Astrocyte of the spinal cord (primary cell): ENCODE results near the gene GALNT14.
A peak's percentile ranks its signal among the peaks of the same experiment; 100 is the strongest.

ENCODE experiments used
- DNase-seq: peaks from one replicate; pipeline ENCODE4 v3.0.0; 2011; ENCODE audit warnings: low read depth, low spot score
- H3K4me3 ChIP-seq: 2 replicates; pipeline ENCODE4 v1.5.1; 2011; ENCODE audit warnings: low read depth, mild to moderate bottlenecking, low read length, moderate library complexity
- CTCF ChIP-seq: IDR thresholded peaks from 2 replicates; pipeline ENCODE4 v1.5.1; 2012; ENCODE audit warnings: low read depth, mild to moderate bottlenecking, low read length, inconsistent platforms
- in situ Hi-C: cut with HindIII; loops from 2 replicates; pipeline ENCODE4 v1.10.0; 2017; ENCODE audit warnings: low sequenced_read_pairs

The GALNT14 gene

DNA sequence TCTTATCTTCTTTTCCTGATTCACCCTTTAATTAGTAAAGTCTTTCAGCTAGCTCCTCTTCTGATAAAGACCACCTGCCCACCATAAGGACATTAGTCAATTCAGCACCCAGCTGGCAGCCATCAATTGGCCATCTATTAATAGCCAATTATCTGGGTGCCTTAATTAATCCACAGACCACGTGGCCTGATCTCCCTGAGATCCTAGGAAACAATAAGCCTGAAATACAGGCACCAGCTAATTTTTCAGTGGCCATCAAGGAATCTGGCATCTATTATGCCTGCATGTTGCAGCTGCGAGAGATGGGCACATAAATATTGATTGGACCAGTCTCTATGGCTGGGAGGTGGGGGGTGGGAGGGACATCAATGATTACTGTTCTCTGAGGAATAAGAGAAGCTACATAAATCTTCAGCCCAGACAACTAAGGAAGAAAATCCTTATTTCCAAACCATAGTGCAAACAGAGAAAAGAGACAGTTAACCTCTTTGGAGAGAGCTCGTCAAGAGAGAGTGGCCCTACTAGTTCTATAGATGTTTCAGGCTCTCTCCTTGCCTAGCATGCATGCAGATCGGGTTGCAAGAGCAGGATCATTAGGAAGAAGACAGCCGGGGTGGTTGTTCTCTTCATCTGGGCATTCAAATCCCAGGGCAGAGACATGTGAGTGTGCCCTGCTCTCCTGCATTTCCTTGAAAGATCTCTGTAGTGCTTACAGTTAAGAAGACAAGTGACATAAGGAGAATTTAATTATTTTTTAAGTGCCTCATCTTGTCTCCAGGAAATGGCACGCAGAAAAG, 8.7 kb downstream of the GALNT14 start:
- TF ChIP-seq CTCF: no peak
- in situ Hi-C loops: no loop called here
- no peak for DNase-seq
- H3K4me3 ChIP-seq: no peak overlapping the region

DNA sequence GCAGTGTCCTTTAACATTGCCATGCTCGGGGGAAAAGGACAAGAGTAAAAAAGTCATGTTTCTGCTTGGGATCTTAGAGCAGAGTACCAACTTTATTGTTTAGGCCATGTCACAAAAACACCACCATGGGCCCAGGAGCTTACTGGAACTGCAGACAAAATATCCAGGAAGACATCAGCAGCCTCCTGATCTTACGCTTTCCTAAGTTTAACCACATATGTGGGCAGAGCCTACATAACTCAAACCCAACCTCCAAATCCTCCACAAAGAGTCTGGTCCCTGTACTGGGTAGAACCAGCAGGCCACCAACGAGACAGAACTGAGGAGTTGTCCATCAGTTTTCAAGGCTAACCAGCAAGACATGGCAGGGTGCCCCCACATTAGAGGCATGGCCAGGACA, 10.3 kb downstream of the GALNT14 start:
- TF ChIP-seq CTCF: no peak
- in situ Hi-C loops: no loop called here
- DNase-seq: no peak
- H3K4me3 ChIP-seq: no peak overlapping the region

GRCh38 chr2:31125918-31126695, 12.1 kb downstream of the GALNT14 start:
- peak; percentile 4 for DNase-seq
- in situ Hi-C loops: no loop called here
- no peak for TF ChIP-seq CTCF
- no peak overlapping the region for H3K4me3 ChIP-seq

DNA sequence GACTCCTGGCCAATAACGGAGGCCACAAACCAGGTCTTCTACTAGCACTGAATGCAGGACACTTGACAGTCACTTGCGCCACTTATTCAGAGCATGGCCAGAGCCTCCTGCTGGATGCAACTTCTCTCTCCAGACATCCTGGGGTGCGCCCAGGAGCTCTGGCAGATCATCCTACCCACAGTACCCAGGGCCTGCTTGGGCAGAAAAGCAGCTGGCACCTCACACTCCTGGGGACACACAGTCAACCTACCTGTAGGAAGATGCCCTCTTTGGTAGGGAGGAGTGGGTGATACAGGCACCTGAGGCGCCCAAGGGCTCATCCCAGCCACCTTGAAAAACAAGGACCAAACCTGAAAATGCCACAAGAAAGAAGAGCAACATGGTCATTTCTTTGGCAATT, 13.3 kb downstream of the GALNT14 start:
- TF ChIP-seq CTCF: no peak
- in situ Hi-C loops: no loop called here
- DNase-seq: no peak

DNA sequence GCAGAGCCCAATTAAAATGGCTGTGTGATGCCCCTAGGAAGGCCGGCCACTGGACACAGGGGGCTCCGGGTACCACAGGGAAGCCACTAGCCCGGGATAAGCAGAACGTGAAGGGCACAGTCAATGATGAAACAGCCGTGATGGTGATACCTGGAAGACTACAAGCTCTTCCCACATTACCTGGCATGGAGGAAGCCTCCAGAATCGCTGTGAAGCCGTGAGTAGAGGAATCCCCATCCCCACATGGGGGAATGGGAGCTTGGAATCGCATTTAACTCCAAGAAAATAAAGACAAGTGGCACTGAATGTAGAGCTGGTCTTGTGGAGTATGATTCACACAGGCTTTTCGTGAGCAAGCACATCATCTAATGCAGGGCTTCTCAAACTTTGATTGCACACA, 16.1 kb downstream of the GALNT14 start:
- DNase-seq: no peak
- no peak for TF ChIP-seq CTCF
- no peak overlapping the region for H3K4me3 ChIP-seq
- in situ Hi-C loops: no loop called here

More for the DNA sequence above, 13.3 kb downstream of the GALNT14 start:
- no peak overlapping the region for H3K4me3 ChIP-seq

GRCh38 chr2:31113765-31114164, 24.5 kb downstream of the GALNT14 start:
- no peak overlapping the region for H3K4me3 ChIP-seq
- in situ Hi-C loops: no loop called here
- no peak for DNase-seq
- no peak for TF ChIP-seq CTCF
